ENCODE measurements around the gene PRKCH.

The PRKCH gene

DNA sequence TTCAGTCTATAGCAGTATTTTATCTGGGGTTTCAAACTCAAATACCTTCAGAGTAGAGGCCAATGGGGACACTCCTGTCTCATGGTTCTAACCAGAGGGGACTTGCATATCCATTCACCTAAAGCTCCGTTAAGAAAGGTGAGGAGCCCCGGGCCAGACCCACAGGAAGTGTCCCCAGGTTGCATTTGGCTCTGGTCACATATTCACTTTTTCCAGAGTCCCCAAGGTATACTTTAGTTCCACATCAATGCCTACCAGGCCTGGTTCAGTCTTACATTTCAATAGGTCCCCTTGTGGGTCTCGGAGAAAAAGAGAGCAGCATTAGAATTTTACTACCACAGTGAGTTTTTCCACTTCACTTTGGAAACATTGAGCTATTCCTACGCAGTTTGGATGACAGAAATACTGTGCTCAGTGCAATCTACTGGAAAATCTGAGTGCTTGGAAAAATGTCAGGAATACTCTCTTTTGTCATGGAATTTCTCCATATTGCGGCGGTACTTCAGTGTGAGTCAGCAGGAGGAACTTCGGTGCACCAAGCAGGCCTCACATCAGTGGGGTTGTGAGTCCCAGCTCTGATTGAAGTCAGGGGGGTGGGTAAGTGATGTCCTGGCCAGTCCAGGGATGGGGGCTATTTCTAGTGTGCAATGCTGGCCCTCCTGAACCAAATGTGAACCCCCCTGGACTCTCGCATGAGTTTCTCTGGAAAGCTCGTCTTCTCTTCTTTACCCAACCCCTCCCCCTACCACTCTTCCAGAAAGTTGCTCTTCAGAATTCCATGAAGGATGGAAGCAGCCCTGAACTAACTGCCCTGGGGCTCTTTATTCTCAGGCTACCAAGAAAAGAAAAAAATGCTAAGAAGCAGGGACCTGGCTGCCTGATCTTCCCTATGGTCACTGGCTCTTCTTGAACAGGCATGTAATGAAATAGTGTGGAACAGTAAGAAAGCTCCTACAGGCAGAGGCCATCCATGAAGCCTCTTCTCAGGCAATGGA is 184.7 kb downstream of the PRKCH start:
- no peak for TF ChIP-seq SIN3A (IDR thresholded peaks at IDR 0.05; ENCODE audit: borderline replicate concordance, insufficient read depth, low read length)
- TF ChIP-seq TAF1 (IDR thresholded peaks at IDR 0.05; ENCODE audit: borderline replicate concordance, insufficient read depth, low read length) = no peak
- TF ChIP-seq POLR2AphosphoS5 (IDR thresholded peaks at IDR 0.05; ENCODE audit: low read depth, low read length) = no peak
- TF ChIP-seq FOXP2 (optimal IDR thresholded peaks at IDR 0.05; ENCODE audit: borderline replicate concordance, extremely low read depth, extremely low read length, insufficient read depth) = no peak
- TF ChIP-seq REST (IDR thresholded peaks at IDR 0.05; ENCODE audit: insufficient read depth in 1 of 2, low read depth in 2 of 2, low read length in 2 of 2) = no peak

DNA sequence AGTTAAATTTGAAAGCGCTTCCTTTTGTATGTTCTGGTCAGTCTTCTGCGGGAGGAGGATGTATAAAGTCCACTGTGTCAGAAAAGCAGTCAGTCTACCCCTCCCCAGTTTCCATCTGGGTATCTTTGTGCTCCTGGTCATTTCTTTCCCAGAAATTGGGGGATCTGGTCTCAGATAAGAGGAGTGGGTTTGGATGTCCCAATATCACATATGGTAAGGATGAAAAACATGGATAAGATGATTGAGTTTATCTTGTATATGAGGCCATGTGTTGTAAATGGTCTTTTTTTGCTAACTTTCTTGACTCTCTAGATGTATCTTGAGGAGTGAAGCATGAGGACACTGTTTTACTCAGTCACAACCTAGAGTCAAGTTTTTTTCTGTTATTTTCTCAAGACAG is 187.1 kb downstream of the PRKCH start:
- TF ChIP-seq FOXP2 (optimal IDR thresholded peaks at IDR 0.05; ENCODE audit: borderline replicate concordance, extremely low read depth, extremely low read length, insufficient read depth) (no peak), TAF1 (IDR thresholded peaks at IDR 0.05; ENCODE audit: borderline replicate concordance, insufficient read depth, low read length) (no peak), SIN3A (IDR thresholded peaks at IDR 0.05; ENCODE audit: borderline replicate concordance, insufficient read depth, low read length) (no peak), REST (IDR thresholded peaks at IDR 0.05; ENCODE audit: insufficient read depth in 1 of 2, low read depth in 2 of 2, low read length in 2 of 2) (no peak)

DNA sequence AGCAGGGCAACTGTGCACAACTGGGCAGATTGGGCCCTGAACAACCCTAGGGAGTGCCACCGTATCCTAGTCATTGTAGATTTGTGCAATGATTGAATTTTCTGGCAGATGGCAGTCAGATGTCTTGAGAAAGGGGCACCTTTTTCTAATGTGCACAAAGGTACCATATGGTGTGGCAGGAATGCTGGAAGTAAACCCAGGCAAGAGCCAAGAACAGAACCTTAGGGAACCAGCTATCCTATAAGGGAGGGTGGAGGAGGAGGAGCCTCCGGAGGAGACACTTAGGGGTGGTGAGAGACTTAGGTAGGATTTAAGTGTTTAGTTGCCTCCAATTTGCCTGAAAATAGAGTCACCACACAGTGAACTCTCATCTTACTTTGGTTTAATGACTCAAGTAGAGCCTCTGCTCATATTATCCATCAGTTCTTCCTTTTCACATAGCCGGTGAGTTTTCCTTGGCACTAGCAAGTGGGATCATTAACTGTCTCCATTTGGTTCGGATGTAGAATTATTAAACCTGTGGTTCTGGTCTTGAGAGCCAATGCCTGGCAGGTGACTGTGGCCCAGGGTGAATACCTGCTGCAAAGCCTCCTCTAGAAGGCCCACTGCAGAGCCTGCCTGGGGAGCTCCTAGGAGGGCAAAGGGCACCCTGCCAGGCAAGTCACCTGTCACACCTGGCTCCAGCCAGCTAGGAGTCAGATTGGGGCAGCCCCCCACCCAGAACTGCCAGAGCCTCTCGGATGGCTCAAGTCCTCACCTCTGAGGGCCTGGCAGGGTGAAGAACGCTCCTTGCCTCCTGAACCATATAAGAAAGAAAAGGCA is 189.6 kb downstream of the PRKCH start:
- no peak for TF ChIP-seq POLR2AphosphoS5 (IDR thresholded peaks at IDR 0.05; ENCODE audit: low read depth, low read length)
- TF ChIP-seq FOXP2 (optimal IDR thresholded peaks at IDR 0.05; ENCODE audit: borderline replicate concordance, extremely low read depth, extremely low read length, insufficient read depth) = no peak
- no peak for TF ChIP-seq REST (IDR thresholded peaks at IDR 0.05; ENCODE audit: insufficient read depth in 1 of 2, low read depth in 2 of 2, low read length in 2 of 2)
- TF ChIP-seq TAF1 (IDR thresholded peaks at IDR 0.05; ENCODE audit: borderline replicate concordance, insufficient read depth, low read length) = no peak
- no peak for TF ChIP-seq SIN3A (IDR thresholded peaks at IDR 0.05; ENCODE audit: borderline replicate concordance, insufficient read depth, low read length)

DNA sequence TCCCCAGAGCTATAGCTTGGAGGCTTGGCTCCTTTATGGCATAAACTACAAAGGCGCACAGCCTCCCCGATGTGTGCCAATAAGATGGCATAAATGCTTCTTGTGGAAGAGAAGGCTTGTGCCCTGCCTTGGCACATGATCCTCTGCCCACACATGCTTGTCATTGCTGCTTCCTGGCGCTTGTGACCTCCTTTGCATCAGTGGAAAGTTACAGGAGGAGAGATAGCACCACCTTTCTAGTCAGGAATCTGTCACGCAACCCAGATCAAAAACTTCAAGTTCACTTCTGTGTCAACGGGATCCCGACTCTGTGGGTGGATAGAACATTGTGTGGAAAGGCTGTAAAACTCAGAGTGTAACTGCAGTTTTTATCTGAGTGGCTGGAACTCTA is 190.2 kb downstream of the PRKCH start:
- no peak for TF ChIP-seq TAF1 (IDR thresholded peaks at IDR 0.05; ENCODE audit: borderline replicate concordance, insufficient read depth, low read length)
- no peak for TF ChIP-seq SIN3A (IDR thresholded peaks at IDR 0.05; ENCODE audit: borderline replicate concordance, insufficient read depth, low read length)
- TF ChIP-seq POLR2AphosphoS5 (IDR thresholded peaks at IDR 0.05; ENCODE audit: low read depth, low read length) = no peak
- no peak for TF ChIP-seq FOXP2 (optimal IDR thresholded peaks at IDR 0.05; ENCODE audit: borderline replicate concordance, extremely low read depth, extremely low read length, insufficient read depth)
- no peak for TF ChIP-seq REST (IDR thresholded peaks at IDR 0.05; ENCODE audit: insufficient read depth in 1 of 2, low read depth in 2 of 2, low read length in 2 of 2)
